ENCODE results near the gene ZFP36.

Gene ZFP36

DNA sequence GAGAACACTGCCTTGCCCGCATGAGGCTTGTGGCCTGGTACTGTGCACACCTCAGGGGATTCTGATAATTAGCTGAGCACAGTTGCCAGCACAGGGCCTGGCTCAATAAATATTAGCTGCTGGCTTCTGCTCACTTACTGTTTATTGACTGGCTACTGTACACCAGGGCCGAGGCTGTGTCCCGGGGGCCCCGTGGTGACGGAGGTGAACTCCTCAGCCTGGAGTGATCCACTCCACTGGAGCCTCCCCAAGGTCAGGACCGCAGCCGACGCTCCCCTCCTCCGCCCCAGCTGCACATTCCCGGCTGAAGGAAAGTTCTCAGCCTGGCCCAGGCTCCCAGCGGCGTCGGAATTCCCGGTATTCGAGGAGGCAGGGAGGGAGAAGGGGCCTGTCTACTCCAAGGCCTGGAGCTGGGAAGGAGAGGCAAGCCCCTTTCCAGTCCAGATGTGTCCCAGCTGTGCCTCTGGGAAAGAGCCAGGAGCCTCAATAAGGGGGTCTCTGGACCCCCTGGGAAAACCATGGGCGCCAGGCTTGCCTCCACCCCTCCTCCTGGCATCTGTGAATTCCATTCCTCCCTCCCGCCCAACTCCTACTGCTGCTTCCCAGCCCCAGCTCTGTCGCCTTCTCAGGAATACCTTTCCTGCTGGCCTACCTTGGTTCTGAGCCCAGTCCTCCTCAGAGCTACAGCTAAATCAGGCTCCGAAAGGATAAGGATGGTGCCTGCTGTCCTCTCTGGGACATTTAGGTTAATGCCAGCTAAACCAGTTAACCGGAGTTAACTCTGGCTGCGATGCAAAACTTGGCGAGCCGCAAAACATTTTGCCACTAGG lies 21.9 kb downstream of the ZFP36 start:
- DNase-seq (ENCODE audit: low spot score): no peak
- TF ChIP-seq, protein P1, sequence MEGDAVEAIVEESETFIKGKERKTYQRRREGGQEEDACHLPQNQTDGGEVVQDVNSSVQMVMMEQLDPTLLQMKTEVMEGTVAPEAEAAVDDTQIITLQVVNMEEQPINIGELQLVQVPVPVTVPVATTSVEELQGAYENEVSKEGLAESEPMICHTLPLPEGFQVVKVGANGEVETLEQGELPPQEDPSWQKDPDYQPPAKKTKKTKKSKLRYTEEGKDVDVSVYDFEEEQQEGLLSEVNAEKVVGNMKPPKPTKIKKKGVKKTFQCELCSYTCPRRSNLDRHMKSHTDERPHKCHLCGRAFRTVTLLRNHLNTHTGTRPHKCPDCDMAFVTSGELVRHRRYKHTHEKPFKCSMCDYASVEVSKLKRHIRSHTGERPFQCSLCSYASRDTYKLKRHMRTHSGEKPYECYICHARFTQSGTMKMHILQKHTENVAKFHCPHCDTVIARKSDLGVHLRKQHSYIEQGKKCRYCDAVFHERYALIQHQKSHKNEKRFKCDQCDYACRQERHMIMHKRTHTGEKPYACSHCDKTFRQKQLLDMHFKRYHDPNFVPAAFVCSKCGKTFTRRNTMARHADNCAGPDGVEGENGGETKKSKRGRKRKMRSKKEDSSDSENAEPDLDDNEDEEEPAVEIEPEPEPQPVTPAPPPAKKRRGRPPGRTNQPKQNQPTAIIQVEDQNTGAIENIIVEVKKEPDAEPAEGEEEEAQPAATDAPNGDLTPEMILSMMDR (IDR thresholded peaks at IDR 0.05; ENCODE audit: borderline replicate concordance, control extremely low read depth, extremely low read depth, insufficient read depth, missing control alignments): no peak
- in situ Hi-C loops (cut with MboI; ENCODE audit: low sequenced_read_pairs, unreplicated experiment): no loop called here

DNA sequence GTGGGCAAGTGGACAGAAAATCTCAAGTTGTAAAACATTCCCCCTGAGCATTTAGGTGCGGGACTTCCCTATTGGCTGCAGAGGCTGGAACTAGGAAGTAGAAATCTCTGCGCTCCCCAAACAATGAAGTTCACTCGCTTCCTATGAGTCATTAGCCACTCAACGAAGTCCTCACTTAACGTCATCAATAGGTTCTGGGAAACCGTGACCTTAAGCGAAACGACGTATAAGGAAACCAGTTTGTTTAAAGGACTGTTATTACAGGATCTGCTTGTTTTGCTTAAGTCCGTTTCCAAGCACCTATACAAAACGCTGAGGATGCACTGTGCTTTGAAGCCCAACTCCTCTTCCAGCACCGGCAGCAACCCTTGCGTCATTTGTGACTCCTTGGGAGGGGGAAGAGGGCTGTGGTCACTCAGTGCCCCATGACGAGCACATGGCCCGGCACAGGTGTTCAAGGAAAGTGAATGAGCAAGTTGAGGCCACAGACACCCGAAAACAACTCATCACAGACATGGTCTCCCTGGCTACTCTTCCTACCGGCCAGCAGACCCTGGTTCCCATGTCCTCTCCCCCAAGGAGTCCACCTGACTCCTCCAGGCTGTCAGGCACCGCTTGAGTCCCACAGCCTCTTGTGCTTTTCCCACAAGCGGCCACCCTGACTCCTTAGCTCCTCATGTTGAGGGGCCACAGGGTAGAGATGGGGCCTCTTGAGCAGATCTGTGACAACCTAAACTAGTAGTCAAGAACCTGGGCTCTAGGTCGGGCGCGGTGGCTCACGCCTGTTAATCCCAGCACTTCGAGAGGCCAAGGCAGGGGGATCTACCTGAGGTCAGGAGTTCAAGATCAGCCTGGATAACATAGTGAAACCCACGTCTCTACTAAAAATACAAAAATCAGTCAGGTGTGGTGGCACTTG lies 24.3 kb downstream of the ZFP36 start:
- in situ Hi-C loops (cut with MboI; ENCODE audit: low sequenced_read_pairs, unreplicated experiment): no loop called here
- DNase-seq (ENCODE audit: low spot score): peak; percentile 68
- TF ChIP-seq, protein P1 (IDR thresholded peaks at IDR 0.05; ENCODE audit: borderline replicate concordance, control extremely low read depth, extremely low read depth, insufficient read depth, missing control alignments): no peak

DNA sequence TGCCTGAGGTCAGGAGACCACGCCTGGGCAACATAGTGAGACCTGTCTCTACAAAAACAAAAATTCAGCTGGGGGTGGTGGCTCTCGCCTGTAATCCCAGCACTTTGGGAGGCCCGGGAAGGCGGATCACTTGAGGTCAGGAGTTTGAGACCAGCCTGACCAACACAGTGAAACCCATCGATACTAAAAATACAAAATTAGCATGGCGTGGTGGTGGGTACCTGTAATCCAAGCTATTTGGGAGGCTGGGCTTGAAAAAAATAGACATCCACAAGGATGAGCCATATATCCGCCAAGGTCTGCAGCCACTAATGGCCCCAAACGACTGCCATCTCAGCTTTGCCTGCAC lies 26.0 kb downstream of the ZFP36 start:
- no peak for DNase-seq (ENCODE audit: low spot score)
- in situ Hi-C loops (cut with MboI; ENCODE audit: low sequenced_read_pairs, unreplicated experiment): no loop called here
- TF ChIP-seq, protein P1 (IDR thresholded peaks at IDR 0.05; ENCODE audit: borderline replicate concordance, control extremely low read depth, extremely low read depth, insufficient read depth, missing control alignments): no peak

DNA sequence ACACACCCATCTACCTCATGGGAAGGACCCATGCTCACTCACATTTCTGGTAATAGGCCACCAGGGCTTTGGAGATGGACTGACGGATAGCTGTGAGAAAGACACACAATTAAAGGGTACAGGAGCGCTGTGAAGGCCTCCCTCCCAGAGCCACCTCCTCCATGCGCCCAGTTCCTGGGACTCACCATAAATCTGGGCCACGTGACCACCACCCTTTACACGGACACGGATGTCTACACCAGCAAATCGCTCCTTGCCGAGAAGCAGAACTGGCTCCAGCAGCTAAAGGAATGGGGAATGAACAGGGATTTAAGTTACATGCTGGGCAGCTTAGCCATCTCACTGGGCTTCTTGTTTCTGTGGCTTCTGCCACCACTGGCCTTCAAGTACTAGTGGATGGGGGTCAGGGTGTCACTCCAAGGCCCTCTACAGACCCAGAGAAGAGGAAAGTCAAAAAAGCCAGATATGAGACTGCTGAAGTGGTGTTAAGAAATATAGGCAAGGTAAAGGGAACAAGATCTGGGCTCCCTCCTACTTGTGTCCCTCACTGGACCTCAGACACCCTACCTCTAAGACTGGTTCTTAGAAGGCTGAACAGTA lies 26.9 kb downstream of the ZFP36 start:
- in situ Hi-C loops (cut with MboI; ENCODE audit: low sequenced_read_pairs, unreplicated experiment): no loop called here
- no peak for DNase-seq (ENCODE audit: low spot score)
- TF ChIP-seq, protein P1 (IDR thresholded peaks at IDR 0.05; ENCODE audit: borderline replicate concordance, control extremely low read depth, extremely low read depth, insufficient read depth, missing control alignments): no peak

DNA sequence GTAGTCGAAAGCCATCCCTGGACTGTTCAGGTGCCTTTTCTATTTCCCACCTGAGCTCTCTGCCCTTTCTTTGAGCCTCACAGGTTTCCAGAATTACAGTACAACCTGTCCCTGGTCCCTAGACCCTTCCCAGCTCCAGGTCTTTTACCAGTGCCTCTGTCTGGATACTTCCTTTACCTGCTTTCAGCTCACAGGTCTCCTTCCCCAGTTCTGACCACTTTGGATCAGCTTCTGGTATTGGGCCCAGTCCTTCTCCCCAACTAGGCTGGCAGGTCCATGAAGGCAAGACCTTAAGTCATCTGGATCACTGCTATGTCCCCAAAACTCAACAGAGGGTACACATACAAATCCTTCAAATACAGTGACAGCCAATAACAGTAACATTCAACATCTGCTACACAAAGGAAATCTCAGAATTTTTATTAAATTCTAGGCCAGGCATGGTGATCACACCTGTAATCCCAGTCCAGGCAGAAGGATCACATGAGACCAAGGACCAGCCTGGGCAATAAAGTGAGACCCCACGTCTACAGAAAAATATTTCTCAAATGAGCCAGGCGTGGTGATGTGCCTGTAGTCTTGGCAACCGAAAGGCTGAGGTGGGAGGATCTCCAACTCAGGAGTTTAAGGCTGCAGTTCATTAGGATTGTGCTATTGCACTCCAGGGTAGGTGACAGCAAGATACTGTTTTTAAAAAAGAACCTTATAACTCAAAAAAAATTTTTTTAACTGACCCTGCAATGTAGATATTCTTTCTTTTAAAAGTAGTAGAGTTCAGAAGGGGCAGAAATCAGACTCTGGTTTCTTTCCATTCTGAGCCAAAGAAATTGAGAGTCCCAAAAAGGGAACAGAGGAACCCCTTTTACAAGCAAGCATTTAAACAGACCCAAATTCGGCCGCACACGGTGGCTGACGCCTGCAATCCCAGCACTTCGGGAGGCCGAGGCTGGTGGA lies 27.8 kb downstream of the ZFP36 start:
- in situ Hi-C loops (cut with MboI; ENCODE audit: low sequenced_read_pairs, unreplicated experiment): no loop called here
- TF ChIP-seq, protein P1 (IDR thresholded peaks at IDR 0.05; ENCODE audit: borderline replicate concordance, control extremely low read depth, extremely low read depth, insufficient read depth, missing control alignments): no peak
- no peak for DNase-seq (ENCODE audit: low spot score)

All from GM13976 (cell line).